Left renal cortex interstitium (tissue), 4 donors: Measurements from ENCODE around the gene GRK6. TPM values are rescaled to one million over a fixed set of nuclear protein-coding genes. Genes with fewer than 3 reads are reported as not detected.
A peak's percentile ranks its signal among the peaks of the same experiment; 100 is the strongest.

ENCODE experiments used
- DNase-seq, 4 donors: peaks; one replicate each; pipeline ENCODE4 v3.0.0-alpha.2; 2013; ENCODE audit warnings: low read depth in 4 of 4, low spot score in 2 of 4, missing footprints in 1 of 4
- polyA plus RNA-seq, 4 donors: library from polyadenylated mRNA; unstranded; fragments of 120-200 nt; gene quantifications; one replicate each; pipeline ENCODE4 v1.2.1, GENCODE V29; 2013; ENCODE audit not compliant: insufficient read length in 4 of 4

GRK6 gene
- polyA plus RNA-seq, 4 donors: 24.8 to 34.1 (median 29.4) TPM

- DNase-seq: no peak
These were observed 24.4 kb downstream of the GRK6 start for GRCh38 chr5:177450667-177451424.

GRCh38 chr5:177452688-177453638, 26.5 kb downstream of the GRK6 start:
- DNase-seq: no peak

GRCh38 chr5:177453852-177454396, 27.4 kb downstream of the GRK6 start:
- DNase-seq: no peak

GRCh38 chr5:177454397-177455035, 28.0 kb downstream of the GRK6 start:
- DNase-seq: peak in 3 of 4 donors; percentile 81 to 85 (median 85)

- peak in 1 of 4 donors; percentile 63 for DNase-seq
These were observed 28.7 kb downstream of the GRK6 start for GRCh38 chr5:177455036-177455660.

GRCh38 chr5:177455661-177456590, 29.4 kb downstream of the GRK6 start:
- peak in 2 of 4 donors; percentile 83 to 86 for DNase-seq

- DNase-seq: no peak
These were observed 30.1 kb downstream of the GRK6 start for GRCh38 chr5:177456591-177456964.

- peak in 2 of 4 donors; percentile 73 to 88 for DNase-seq
These were observed 30.7 kb downstream of the GRK6 start for GRCh38 chr5:177456976-177457851.

- DNase-seq: no peak
These were observed 31.6 kb downstream of the GRK6 start for GRCh38 chr5:177457852-177458681.

GRCh38 chr5:177458912-177459350, 32.5 kb downstream of the GRK6 start:
- DNase-seq: no peak

GRCh38 chr5:177459357-177459756, 32.9 kb downstream of the GRK6 start:
- DNase-seq: no peak

- DNase-seq: no peak
These were observed 33.5 kb downstream of the GRK6 start for GRCh38 chr5:177459819-177460628.

- no peak for DNase-seq
These were observed 35.7 kb downstream of the GRK6 start for GRCh38 chr5:177462021-177462670.

- no peak for DNase-seq
These were observed 38.6 kb downstream of the GRK6 start for GRCh38 chr5:177465044-177465443.

- DNase-seq: no peak
These were observed 40.4 kb downstream of the GRK6 start for GRCh38 chr5:177466861-177467260.

GRCh38 chr5:177467436-177467835, 41.0 kb downstream of the GRK6 start:
- no peak for DNase-seq
